Measurements from ENCODE around the gene C1QTNF5. TPM values are rescaled to one million over a fixed set of nuclear protein-coding genes. Genes with fewer than 3 reads are reported as not detected.

Gene C1QTNF5
- total and polyA plus RNA-seq, 2 of the 8 experiments (the other 6 are each of a cell fraction or from before 2014, with no cell fraction given): 2.2 to 2.7 TPM

- TF ChIP-seq YY1 (IDR thresholded peaks at IDR 0.05; ENCODE audit: low read depth, low read length) (no peak), GABPA (IDR thresholded peaks at IDR 0.05; ENCODE audit: borderline replicate concordance, insufficient read depth, low read length) (no peak), RAD21 (IDR thresholded peaks at IDR 0.05 in 1 of 2, conservative IDR thresholded peaks at IDR 0.05 in 1 of 2; ENCODE audit: low read depth in 2 of 2, low read length in 2 of 2) (peak in 1 of 2 experiments; percentile 12; a peak in 2 of 4 replicates)
These were observed 31.1 kb upstream of the C1QTNF5 start (continued) for GRCh38 chr11:119371778-119372182.

Measured in H1 (cell line).